Right lung (tissue), 10 donors: ENCODE measurements around the gene C2orf76. TPM values are rescaled to one million over a fixed set of nuclear protein-coding genes. Genes with fewer than 3 reads are reported as not detected.
"Not testable (repeated sequence)": the region's sequence is repeated elsewhere in the genome, so short reads cannot be mapped to it uniquely, and the experiment has no call there.

Experiments used
- DNase-seq, 2 donors: peaks; one replicate each; pipeline ENCODE4 v3.0.0-alpha.2; 2013
- long read RNA-seq, 8 donors: transcript quantifications; one replicate each; lab custom pipeline, GENCODE V29; 2026
- polyA plus RNA-seq, 5 donors: library from polyadenylated mRNA; unstranded; fragments of 120-200 nt; gene quantifications; one replicate each; pipeline versions ENCODE4 v1.2.1 to v1.2.3, GENCODE V29; 2013; ENCODE audit warnings: inconsistent platforms in 1 of 5, low replicate concordance in 1 of 5; ENCODE audit not compliant: insufficient read length in 5 of 5, insufficient read depth in 1 of 5

The C2orf76 gene
- polyA plus RNA-seq = 10 to 100 TPM; 15.6 to 22.5 (median 16.9) TPM
- long read RNA-seq, donor 1, transcript C2orf76-201 (6 exons, 676 nt) = major isoform, 5 of 676 reads
- long read RNA-seq, donor 1, partial matches to known transcripts = 666 of 676 reads
- long read RNA-seq, donor 1, other reads (novel, unspliced or antisense) = 5 of 676 reads
- long read RNA-seq, donor 2, transcript C2orf76-201 (6 exons, 676 nt) = major isoform, 5 of 5 reads
- long read RNA-seq, donor 2, partial matches to known transcripts = 0 of 5 reads
- long read RNA-seq, donor 2, other reads (novel, unspliced or antisense) = 0 of 5 reads
- long read RNA-seq, donor 3, partial matches to known transcripts = 0 of 2 reads
- long read RNA-seq, donor 3, other reads (novel, unspliced or antisense) = 0 of 2 reads
- long read RNA-seq, donor 4, partial matches to known transcripts = 44 of 298 reads
- long read RNA-seq, donor 4, other reads (novel, unspliced or antisense) = 253 of 298 reads
- long read RNA-seq, donor 5, partial matches to known transcripts = 605 of 608 reads
- long read RNA-seq, donor 5, other reads (novel, unspliced or antisense) = 0 of 608 reads
- long read RNA-seq, donor 6, transcript C2orf76-201 (6 exons, 676 nt) = major isoform, 10 of 461 reads
- long read RNA-seq, donor 6, partial matches to known transcripts = 115 of 461 reads
- long read RNA-seq, donor 6, other reads (novel, unspliced or antisense) = 336 of 461 reads
- long read RNA-seq, donor 7, partial matches to known transcripts = 570 of 571 reads
- long read RNA-seq, donor 7, other reads (novel, unspliced or antisense) = 0 of 571 reads
- long read RNA-seq, donor 8, partial matches to known transcripts = 0 of 3 reads
- long read RNA-seq, donor 8, other reads (novel, unspliced or antisense) = 0 of 3 reads

DNA sequence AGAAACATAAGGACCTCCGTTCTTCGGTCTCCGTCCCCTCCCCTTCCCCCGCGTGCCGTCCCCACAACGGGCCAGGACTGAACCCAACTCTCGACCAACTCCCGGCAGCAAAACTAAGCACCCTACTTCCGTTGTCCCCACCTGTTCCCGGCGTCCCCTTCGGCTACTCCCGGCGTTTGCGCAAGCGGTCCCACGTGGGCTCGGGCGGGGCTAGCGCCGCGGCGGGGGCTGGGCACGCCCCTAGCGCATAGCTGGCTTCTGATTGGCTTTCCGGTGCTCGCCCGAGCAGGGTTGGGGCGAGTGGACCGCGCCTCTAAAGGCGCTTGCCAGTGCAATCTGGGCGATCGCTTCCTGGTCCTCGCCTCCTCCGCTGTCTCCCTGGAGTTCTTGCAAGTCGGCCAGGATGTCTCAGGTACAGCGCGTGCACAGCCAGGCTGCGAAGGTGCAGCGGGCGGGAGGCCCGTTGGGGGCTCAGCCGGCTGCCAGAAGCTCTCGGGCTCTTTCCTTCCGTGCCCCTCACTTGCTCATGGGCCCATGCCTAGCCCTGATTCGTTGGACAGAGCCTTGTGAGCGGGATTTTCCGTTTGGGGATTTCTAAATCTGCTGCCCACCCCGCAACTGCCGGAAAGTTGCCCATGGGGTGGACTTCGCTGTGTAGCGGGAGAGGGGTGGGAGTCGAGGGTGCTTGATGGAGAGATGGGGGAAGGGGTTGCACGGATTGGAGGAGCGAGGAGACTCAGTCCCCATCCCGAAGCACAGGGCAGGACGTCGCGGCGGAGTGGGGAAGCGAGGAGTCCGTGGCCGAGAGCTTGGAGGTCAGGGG lies at the start of gene C2orf76, which contains the start of gene DBI:
Gene C2orf76, minus strand, starts transcription at position 186 of the 823 bp plus-strand sequence. CDS start 26,875 bp downstream, outside the sequence.
Gene DBI, plus strand, starts transcription at position 329 of the 823 bp plus-strand sequence. Its CDS starts 75 bp downstream, at position 404.
- peak; percentile 95 for DNase-seq

DNA sequence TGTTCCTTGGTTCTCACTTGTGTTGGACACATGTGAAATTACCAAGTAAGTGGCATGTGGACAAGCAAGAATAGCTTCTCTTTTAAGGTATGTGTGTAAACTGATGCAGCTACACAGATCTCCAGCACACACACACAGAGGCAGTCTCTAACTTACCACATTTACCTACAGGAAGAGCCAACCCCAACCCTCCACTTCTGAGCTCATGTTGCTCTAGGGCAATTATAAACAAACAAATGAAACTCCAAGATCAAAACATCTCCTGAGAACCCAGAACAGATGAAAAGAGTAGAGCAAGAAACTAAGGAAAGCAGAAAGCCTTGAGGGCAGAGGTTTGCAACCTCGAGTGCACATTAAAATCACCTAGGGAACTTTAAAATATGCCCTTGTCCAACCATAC lies 49.0 kb upstream of the C2orf76 start:
- no peak for DNase-seq

DNA sequence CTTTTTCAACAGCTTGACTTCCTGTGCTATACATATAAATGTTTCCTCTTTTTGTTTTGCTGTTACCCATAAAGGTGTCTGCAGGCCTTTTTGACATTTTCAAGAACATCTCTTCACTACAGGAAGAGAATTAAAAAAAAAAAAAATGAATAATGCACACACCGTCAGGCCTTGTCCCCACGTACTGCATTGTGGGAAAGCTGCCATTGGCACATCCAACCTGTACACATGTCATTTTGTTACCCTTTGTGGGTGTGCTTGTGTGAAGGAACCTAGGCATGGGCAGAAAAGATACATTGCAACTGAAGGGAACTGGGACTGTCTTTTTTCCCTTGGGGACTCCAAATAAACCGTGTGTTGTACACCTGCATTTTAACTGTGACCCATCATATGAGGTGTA lies 48.3 kb upstream of the C2orf76 start:
- DNase-seq = no peak

DNA sequence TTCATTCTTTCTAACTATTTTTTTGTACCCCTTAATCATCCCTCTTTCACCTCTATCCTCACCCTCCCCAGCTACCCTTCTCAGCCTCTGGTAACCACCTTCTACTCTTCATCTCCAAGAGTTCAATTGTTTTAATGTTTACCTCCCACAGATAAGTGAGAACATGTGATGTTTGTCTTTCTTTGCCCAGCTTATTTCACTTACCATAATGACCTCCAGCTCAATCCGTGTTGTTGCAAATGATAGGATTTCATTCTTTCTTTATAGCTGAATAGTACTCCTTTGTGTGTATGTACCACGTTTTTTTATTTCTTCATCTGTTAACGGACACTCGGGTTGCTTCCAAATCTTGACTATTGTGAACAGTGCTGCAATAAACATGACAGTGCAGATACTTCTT lies 42.9 kb upstream of the C2orf76 start:
- DNase-seq = no peak

DNA sequence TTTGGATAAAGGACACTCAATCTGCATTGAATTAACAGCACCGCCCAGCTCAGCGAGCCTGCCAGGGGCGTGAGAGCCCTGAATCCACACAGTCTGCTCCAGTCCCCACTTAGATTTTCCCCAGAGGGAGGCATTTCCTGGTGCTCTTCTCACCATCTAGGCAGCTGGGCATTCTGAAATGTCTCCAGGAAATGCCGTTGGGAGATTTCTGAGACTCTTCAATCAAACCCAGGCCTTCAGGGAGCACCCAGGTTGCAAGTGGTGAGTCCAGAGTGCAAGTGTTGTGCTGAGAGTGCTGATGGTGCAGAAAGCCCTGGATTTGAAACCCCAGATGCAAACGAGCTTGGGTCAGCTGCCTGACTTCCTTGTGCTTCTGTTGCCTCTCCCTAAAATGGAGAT lies 41.6 kb upstream of the C2orf76 start:
- DNase-seq = no peak

DNA sequence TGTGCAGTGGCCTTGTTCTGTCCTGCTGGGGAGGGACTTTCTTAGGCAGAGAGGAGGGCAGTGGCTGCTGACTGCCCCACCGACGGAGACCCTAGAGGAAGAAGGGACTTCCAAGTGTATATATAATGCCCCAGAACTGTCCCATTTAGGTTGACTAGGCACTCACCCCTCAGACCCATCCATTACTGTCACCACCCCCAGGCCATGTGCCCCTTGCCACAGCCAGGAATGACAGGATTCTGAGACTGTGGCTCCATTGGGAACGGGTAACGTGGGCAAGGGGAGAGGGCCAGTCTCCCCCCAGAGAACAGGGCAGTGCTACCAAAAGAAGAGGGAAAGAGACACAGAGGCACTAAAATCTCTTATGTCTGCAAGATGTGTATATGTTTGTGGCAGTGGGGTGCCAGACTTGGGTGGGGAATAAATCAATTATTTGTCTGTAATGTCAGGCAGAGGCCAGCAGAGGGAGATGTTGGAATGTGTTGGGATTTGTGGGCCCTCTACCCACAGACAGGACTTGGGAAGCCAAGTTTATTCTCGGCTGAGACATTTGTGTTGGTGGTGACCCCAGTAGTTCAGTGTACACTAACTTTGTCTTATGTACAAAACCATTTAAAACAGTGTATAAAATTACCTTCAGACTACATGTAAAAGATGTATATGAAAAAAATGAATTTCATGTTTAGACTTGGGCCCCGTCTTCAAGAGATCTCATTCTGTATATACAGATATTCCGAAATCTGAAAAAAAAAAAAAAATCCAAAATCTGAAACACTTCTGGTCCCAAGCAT lies 41.0 kb upstream of the C2orf76 start:
- DNase-seq = peak in 1 of 2 donors; percentile 64

DNA sequence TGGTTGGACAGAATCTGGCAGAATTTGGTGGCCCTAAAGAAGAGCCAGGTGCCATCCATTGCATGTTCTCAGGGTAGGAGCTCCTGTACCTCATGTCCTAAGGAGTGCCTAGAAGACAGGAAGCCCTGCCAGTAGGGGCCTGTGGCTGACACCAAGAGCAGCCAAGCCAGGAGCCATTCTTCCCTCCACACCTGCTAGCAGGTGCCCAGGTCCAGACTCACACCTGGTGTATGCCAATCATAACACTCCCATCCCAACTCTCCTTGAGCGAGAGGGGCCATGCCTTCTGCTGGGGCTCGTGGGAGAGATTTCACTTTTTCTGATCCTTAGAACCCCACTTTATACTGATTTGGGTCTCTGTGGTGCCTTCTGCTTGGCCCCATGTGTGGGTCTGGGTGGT lies 38.5 kb upstream of the C2orf76 start:
- no peak for DNase-seq

DNA sequence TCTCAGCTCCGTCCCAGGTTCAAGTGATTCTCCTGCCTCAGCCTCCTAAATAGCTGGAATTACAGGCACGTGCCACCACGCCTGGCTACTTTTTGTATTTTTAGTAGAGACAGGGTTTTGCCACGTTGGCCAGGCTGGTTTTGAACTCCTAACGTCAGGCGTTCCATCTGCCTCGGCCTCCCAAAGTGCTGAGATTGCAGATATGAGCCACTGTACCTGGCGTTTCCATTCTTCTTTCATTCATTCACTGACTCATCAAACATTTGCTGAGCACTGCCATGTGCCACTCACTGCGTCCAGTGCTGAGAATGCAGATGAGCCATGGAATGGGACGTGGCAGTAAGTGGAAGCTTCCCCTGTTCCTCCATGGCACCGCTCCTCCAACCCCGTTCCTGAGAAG lies 37.0 kb upstream of the C2orf76 start:
- DNase-seq = not testable (repeated sequence)

DNA sequence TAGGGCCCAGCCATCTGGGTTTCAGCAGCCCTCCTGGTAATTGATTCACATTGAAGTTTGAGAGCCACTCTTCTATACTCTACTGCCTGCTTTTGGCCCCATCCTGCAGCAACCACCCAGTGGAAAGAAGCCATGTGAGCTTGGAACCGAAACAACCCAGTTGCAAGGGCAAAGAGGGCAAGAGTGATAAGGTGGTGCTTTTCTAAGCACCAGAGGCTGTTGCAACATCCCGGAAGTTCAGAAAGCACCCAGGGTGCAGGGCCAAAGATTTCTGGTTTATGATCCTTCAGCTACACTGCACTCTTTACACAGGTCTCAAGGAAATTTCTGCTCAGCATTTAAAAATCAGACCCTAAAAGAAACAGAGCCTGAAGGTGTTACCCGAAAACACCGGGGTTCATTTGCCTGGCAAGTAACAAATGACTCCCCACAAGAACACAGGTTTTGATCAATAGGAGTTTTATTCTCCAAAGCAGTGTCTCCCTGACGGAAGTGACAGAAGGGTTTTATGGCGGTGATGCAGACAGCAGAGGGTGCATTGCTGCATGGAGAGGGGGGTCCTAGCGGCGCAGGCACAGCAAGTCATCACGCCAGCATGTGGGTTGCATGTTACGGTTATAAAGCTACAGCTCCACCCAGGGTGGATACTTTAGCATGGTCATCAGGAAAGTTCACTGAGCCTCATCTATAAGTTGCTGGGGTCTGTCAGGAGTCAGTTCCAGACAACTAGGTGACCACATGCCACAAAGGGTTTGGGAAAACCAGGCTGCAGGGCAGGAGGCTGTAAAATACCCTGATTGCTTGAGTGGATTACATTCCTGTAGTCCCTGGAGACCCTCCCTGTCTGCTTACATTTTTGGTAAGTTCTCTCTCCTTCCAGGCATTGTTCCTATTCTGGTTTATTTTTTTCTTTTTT lies 36.3 kb upstream of the C2orf76 start:
- no peak for DNase-seq

DNA sequence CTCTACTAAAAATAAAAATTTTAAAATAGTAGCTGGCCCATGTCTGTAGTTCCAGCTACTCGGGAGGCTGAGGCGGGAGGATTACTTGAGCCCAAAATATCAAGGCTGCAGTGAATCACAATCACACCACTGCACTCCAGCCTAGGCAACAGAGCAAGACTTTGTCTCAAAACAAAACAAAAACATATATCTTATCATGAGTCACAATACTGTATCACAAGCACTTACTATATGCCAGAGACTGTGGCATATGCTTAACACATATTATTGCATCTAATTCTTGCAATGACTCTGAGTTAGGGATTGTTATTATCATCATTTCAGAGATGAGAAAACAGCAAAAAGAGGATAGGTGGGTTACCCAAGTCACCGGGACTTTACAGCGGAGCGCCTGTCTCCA lies 35.5 kb upstream of the C2orf76 start:
- no peak for DNase-seq

DNA sequence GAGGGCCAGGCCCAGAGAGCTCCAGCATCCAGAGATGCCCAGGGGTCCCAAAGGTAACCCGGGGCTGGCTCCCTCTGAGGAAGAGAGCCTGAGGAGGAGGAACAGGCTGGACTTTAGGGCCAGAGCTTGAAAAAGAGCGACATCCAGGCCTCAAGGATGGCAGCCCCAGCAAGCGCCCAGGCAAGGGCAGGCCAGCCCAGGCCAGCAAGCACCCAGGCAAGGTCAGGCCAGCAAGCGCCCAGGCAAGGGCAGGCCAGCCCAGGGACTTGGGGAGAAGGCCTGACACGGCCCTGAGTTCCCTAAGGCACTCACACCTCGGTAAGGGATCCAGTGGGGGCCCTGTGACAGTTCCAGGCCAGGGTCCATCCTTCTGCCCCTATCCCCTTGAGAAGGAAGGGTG lies 30.6 kb upstream of the C2orf76 start:
- DNase-seq = no peak

DNA sequence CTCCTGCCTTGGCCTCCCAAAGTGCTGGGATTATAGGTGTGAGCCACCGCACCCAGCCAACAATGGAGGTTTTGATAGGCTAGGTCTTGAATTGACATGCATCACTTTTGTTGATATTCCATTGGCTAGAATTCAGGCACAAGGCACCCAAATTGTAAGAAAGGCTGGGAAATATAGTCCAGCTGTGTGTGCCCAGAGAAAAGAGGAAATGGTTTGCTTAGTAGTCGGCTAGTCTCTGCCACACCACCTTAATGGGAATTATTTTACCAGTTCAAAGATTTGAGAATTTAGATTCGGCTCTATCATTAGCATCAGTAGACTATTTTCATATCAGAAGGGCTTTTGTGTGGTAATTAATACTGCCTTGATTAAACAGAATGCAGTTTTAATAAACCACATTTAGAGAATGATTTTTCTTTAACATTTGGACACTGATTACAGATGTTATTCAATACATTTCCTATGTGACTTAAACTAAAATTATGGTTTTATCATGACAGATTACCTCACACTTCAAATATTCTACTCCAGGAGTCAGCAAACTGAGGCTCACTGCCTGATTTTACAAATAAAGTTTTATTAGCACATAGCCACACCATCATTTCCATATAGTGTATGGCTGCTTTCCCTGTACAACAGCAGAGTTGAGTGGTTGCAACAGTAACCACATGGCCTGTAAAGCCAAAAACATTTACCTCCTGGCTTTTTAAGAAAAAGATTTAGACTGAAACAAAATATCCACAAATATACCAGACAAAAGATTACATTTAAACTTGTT lies 27.5 kb upstream of the C2orf76 start:
- no peak for DNase-seq

DNA sequence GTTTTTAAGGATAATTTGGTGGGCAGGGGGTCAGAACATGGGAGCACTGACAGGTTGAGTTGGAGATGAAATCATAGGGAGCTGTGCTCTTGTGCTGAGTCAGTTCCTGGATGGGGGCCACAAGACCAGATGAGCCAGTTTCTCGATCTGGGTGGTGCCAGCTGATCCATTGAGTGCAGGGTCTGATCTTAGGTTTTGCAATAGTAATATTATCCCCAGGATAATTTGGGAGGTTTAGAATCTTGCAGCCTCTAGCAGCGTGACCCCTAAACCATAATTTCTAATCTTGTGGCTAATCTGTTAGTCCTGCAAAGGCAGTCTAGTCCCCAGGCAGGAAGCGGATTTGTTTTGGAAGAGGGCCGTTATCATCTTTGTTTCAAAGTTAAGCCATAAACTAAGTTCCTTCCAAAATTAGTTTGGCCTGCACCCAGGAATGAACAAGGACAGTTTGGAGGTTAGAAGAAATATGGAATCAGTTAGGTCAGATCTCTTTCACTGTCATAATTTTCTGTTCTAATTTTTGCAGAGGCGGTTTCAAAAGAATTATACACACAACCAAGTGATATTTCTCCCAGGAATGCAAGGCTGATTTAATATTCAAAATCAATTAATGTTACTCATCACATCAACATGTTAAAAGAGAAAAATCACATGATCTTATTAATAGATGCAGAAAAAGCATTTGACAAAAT lies 23.1 kb upstream of the C2orf76 start:
- no peak for DNase-seq

DNA sequence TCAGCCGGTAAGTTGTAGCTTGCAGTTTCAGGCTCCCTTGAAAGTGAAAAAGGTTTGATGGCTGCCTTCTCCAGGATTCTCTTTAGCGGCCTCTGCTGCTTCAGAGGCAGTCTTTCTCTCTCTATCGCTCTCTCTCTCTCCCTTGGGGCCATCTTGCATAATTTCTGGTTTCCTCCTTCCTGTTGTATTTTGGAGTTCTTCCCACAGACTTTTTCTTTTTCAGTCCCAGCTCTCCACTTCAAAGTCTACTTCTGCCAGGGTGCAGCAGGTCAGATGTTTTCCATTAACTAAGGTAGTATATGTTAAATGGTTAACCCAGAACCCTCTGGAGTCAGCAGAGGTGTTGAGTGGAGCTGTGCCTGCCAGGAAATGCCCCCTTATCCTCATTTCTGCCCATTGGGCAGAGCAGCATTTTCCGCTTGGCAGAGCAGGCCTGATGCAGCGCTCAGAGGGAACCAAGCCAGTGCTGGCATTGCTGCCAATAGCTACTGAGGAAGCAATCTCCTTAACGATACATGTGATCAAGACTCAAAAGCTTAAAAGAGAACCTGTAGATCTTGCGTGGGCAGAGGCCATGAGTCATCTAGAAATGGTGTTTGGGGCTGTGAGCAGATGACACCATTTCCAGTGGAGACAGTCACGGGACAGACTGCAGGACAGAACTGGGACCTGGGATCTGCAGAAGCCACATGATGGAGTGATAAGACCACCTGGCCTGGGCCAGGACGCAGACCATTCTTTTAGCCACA lies 20.9 kb upstream of the C2orf76 start:
- DNase-seq = peak in 1 of 2 donors; percentile 32

DNA sequence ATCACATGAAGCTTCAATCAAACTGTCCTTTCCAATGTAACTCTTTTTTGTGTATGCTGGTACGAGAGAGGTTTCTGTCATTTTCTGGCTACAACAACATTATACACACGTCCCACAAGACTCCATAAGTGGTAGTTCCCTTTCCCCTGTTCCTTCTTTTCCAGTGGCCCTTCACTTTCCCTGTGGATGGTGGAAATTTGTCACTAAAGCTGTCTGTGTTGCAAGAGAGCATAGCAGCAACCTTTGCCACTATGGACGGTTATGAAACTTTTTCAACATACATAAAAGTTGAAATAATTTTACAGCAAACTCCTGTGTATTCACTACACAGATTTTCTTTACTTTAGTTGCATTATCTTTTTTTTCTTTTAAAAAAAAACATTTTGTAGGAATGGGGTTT lies 18.8 kb upstream of the C2orf76 start:
- no peak for DNase-seq

DNA sequence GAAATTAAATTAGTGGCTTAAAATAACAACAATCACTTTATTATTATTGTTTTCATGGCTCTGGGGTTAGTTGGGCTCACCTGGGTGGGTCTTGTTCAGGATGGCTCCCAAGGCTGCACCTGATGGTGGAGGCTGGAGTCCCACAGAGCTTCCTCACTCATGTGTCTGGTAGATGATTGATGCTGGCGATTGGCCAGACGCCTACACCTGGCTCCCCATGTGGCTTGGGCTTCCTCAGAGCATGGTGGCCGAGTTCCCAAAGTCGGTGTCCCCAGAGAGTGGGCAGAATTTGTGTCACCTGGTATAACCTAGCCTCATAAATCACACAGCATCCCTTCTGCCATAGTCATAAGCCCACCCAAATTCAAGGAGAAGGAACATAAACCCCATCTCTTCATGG lies 18.3 kb upstream of the C2orf76 start:
- DNase-seq = no peak

DNA sequence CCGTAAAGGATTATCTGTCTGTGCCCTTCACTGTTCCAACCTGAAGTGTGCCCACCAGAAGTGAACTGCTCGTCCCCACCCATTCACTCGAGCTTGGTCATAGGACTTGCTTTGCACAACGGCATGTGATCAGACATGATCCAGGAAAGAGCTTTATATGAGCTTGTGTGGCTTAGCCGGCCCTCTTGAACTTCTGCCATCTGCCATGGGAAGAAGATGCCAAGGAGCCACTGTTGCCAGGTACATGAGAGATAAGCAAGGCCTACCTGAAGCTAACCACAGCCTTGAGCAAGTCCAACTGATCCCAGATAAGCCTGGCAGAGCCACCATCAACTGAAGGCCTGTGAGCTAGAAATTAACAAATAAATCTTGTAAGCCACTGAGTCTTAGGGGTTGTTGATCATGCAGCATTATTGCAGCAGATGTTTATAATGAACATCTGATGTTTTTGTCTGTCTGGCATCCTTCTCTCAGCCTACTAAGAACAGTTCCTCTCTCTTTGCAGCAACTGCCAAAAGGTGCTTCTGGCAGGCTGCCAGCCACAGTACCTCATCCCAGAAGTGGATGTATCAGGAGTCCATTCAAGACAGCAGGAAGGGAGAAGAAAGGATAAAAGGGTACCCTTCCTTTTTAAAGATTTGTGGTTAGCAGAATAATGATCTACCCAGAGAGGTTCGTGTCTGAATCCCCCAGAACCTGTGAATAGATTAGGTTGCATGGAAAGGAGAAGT lies 16.9 kb upstream of the C2orf76 start:
- no peak for DNase-seq
